Measurements from ENCODE around the gene CCNY.
A peak's percentile ranks its signal among the peaks of the same experiment; 100 is the strongest.

The CCNY gene

GRCh38 chr10:35390161-35390840 is 54.0 kb downstream of the CCNY start:
- Histone ChIP-seq H3K4me3 (ENCODE audit: low read depth, low read length) (no peak overlapping the region), H3K27ac (no peak overlapping the region), H3K9me3 (ENCODE audit: severe bottlenecking) (peaks cover 10% of the 10 kb centered on the region), H3K27me3 (ENCODE audit: insufficient read depth, low read depth, severe bottlenecking) (no peaks in the 10 kb centered on the region), H3K36me3 (no peaks in the 10 kb centered on the region)
- TF ChIP-seq CTCF (IDR thresholded peaks at IDR 0.05; ENCODE audit: low read depth, low read length) = no peak
- no peak for DNase-seq

DNA sequence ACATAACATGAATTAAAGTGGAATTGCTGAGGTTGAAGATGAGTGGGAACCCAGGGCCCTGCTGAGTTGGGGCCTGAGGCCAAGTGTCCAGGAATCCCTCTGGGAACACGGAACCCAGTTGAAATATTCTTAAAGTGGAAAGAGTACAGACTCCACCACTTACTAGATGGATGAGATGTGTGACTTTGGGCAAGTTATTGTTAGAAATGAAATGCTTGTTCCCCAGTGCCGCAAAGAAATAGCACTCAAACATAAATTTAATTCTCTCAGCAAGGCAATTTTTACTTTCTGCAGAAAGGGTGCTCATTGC is 54.5 kb downstream of the CCNY start:
- DNase-seq = no peak
- no peak overlapping the region for H3K27ac ChIP-seq
- no peak overlapping the region for H3K4me3 ChIP-seq (ENCODE audit: low read depth, low read length)
- TF ChIP-seq CTCF (IDR thresholded peaks at IDR 0.05; ENCODE audit: low read depth, low read length) = no peak
- no peaks in the 10 kb centered on the region for H3K36me3 ChIP-seq
- peaks cover 10% of the 10 kb centered on the region for H3K9me3 ChIP-seq (ENCODE audit: severe bottlenecking)
- no peaks in the 10 kb centered on the region for H3K27me3 ChIP-seq (ENCODE audit: insufficient read depth, low read depth, severe bottlenecking)

DNA sequence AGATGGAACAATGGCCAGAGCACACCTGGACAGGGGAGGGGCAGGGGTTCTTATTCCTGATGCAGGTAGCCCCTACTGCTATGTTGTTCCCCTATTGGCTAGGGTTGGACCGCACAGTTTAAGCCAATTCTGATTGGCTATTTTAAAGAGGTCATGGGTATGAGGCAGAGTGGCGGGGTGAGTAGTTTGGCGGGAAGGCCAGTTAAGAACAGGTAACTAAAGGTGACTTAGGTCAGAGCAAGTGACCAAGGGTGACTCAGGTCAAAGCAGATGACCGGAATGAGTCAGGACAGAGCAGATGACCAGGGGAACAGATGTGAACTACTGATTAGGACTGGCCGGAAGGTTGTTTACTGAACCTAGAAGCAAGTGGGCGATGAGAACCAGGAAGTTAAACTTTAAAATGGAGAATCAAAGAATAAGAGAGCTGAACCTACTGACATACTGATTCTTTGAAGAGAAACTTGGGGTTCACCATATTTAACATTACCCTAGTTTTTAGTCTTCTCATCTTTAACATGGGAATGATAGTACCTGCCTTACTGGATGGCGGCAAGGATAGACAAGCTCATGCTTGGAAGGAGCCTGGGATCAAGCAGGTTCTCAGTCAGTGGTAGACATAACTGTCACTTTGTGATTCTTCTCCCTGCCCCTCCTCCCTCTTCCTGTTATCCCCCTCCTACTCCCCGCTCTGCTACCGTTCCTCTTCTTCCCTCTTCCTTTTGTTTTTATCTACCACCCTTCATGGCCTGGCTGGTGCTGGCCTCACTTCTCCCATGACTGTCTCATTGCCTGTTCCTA is 55.0 kb downstream of the CCNY start:
- no peak for DNase-seq
- H3K36me3 ChIP-seq = no peaks in the 10 kb centered on the region
- TF ChIP-seq CTCF (IDR thresholded peaks at IDR 0.05; ENCODE audit: low read depth, low read length) = no peak
- no peaks in the 10 kb centered on the region for H3K27me3 ChIP-seq (ENCODE audit: insufficient read depth, low read depth, severe bottlenecking)
- H3K27ac ChIP-seq = no peak overlapping the region
- peaks cover 10% of the 10 kb centered on the region for H3K9me3 ChIP-seq (ENCODE audit: severe bottlenecking)
- H3K4me3 ChIP-seq (ENCODE audit: low read depth, low read length) = no peak overlapping the region

- Histone ChIP-seq H3K27me3 (ENCODE audit: insufficient read depth, low read depth, severe bottlenecking) (no peaks in the 10 kb centered on the region), H3K27ac (no peak overlapping the region), H3K36me3 (no peaks in the 10 kb centered on the region), H3K9me3 (ENCODE audit: severe bottlenecking) (peaks cover 10% of the 10 kb centered on the region), H3K4me3 (ENCODE audit: low read depth, low read length) (no peak overlapping the region)
- no peak for DNase-seq
- no peak for TF ChIP-seq CTCF (IDR thresholded peaks at IDR 0.05; ENCODE audit: low read depth, low read length)
These were observed 55.6 kb downstream of the CCNY start for GRCh38 chr10:35391954-35392262.

DNA sequence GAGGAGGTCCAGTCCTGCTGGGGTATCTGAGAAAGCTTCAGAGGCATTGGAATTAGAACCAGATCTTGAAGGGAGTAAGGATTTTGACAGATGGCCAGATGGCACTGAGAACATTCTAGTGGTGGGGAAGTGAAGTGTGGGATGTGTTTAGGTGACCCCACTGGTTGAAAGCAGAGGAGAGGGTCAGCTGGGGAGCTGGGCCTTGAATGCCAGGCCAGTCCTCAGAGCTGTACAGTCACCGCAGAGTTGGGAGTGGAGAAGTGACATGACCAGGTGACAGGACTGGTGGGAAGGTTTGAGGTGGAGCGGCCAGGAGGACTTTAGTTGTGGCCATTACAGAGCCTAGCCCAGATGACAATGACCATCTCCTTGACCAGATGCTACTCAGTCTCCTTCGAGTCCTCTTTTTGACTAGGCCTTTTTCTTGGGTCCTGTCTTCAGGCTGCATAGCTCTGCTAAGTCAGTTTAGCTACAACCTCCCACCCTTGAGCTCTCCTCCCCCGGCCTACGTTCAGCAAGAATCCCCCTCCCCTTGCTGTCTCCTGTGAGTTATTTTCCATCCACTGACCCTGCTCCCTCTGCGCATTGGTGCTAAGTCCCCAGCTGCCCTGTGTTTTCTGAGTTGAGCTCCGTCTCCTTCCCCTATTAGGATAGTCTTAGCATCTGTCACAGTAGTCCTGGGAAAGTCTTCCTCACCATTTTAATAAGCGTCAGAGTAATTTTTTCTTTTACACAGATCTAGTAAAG is 56.3 kb downstream of the CCNY start:
- H3K27ac ChIP-seq = peak overlapping the region; percentile 51
- H3K27me3 ChIP-seq (ENCODE audit: insufficient read depth, low read depth, severe bottlenecking) = no peaks in the 10 kb centered on the region
- H3K9me3 ChIP-seq (ENCODE audit: severe bottlenecking) = peaks cover 10% of the 10 kb centered on the region
- peak; percentile 66 for DNase-seq
- no peak for TF ChIP-seq CTCF (IDR thresholded peaks at IDR 0.05; ENCODE audit: low read depth, low read length)
- no peak overlapping the region for H3K4me3 ChIP-seq (ENCODE audit: low read depth, low read length)
- H3K36me3 ChIP-seq = no peaks in the 10 kb centered on the region
